GM12872 (cell line): Measurements from ENCODE around the gene FLG2.

Experiments
- CTCF ChIP-seq: IDR thresholded peaks from 3 replicates; pipeline ENCODE4 v1.5.1; 2011; ENCODE audit warnings: low read depth, mild to moderate bottlenecking, low read length, moderate library complexity; ENCODE audit not compliant: insufficient read depth

FLG2 gene

GRCh38 chr1:152313319-152313801 lies 46.4 kb downstream of the FLG2 start:
- no peak for TF ChIP-seq CTCF

- TF ChIP-seq CTCF, result no peak
Measured at GRCh38 chr1:152309955-152310354, 49.9 kb downstream of the FLG2 start.
